ENCODE measurements around the gene IL4. TPM values are rescaled to one million over a fixed set of nuclear protein-coding genes. Genes with fewer than 3 reads are reported as not detected.

IL4 gene
- total RNA-seq, 1 experiment from 2014 or later = not detected

GRCh38 chr5:132653716-132654115 lies 20.1 kb upstream of the IL4 start:
- Histone ChIP-seq H3K4me2 (ENCODE audit: low read depth, low read length, poor library complexity, severe bottlenecking) (no peak overlapping the region), H3K27me3 (ENCODE audit: low read length) (no peaks in the 10 kb centered on the region), H3K4me1 (ENCODE audit: low read length) (no peaks in the 10 kb centered on the region), H3K27ac (ENCODE audit: low read length) (no peak overlapping the region), H3K4me3 (ENCODE audit: low read length) (no peak overlapping the region), H4K20me1 (ENCODE audit: insufficient read depth, low read depth, low read length) (no peaks in the 10 kb centered on the region), H3K79me2 (ENCODE audit: low read length) (no peaks in the 10 kb centered on the region), H3K9me2 (replicated peaks; ENCODE audit: insufficient read depth, low read length) (no peaks in the 10 kb centered on the region), H3K9me3 (ENCODE audit: low read length) (no peaks in the 10 kb centered on the region), H3K9ac (ENCODE audit: low read length) (no peak overlapping the region), H3K36me3 (ENCODE audit: insufficient read depth, low read length) (no peaks in the 10 kb centered on the region), H2AFZ (ENCODE audit: low read length) (no peak overlapping the region)
- DNase-seq = no peak

GRCh38 chr5:132655821-132656773 lies 17.7 kb upstream of the IL4 start:
- Histone ChIP-seq H3K9me2 (replicated peaks; ENCODE audit: insufficient read depth, low read length) (no peaks in the 10 kb centered on the region), H4K20me1 (ENCODE audit: insufficient read depth, low read depth, low read length) (no peaks in the 10 kb centered on the region), H3K4me1 (ENCODE audit: low read length) (peaks cover 4% of the 10 kb centered on the region), H3K9me3 (ENCODE audit: low read length) (no peaks in the 10 kb centered on the region), H3K9ac (ENCODE audit: low read length) (no peak overlapping the region), H3K36me3 (ENCODE audit: insufficient read depth, low read length) (no peaks in the 10 kb centered on the region), H2AFZ (ENCODE audit: low read length) (no peak overlapping the region), H3K4me3 (ENCODE audit: low read length) (no peak overlapping the region), H3K27ac (ENCODE audit: low read length) (no peak overlapping the region), H3K79me2 (ENCODE audit: low read length) (no peaks in the 10 kb centered on the region), H3K4me2 (ENCODE audit: low read depth, low read length, poor library complexity, severe bottlenecking) (no peak overlapping the region), H3K27me3 (ENCODE audit: low read length) (no peaks in the 10 kb centered on the region)
- no peak for DNase-seq

- H3K4me3 ChIP-seq (ENCODE audit: low read length) = no peak overlapping the region
- H3K36me3 ChIP-seq (ENCODE audit: insufficient read depth, low read length) = no peaks in the 10 kb centered on the region
- no peak overlapping the region for H3K27ac ChIP-seq (ENCODE audit: low read length)
- no peaks in the 10 kb centered on the region for H3K27me3 ChIP-seq (ENCODE audit: low read length)
- H3K9ac ChIP-seq (ENCODE audit: low read length) = no peak overlapping the region
- H3K9me2 ChIP-seq (replicated peaks; ENCODE audit: insufficient read depth, low read length) = no peaks in the 10 kb centered on the region
- no peak for DNase-seq
- H2AFZ ChIP-seq (ENCODE audit: low read length) = no peak overlapping the region
- no peaks in the 10 kb centered on the region for H3K9me3 ChIP-seq (ENCODE audit: low read length)
- H4K20me1 ChIP-seq (ENCODE audit: insufficient read depth, low read depth, low read length) = no peaks in the 10 kb centered on the region
- H3K4me2 ChIP-seq (ENCODE audit: low read depth, low read length, poor library complexity, severe bottlenecking) = no peak overlapping the region
- no peaks in the 10 kb centered on the region for H3K79me2 ChIP-seq (ENCODE audit: low read length)
- H3K4me1 ChIP-seq (ENCODE audit: low read length) = peaks cover 11% of the 10 kb centered on the region
Measured at GRCh38 chr5:132656774-132657355, 16.9 kb upstream of the IL4 start.

GRCh38 chr5:132657676-132658380 lies 16.0 kb upstream of the IL4 start, which contains the start of gene IL13:
Gene IL13 (plus strand): TSS chr5:132658173. CDS start chr5:132658187, 14 bp downstream.
- H3K36me3 ChIP-seq (ENCODE audit: insufficient read depth, low read length) = no peaks in the 10 kb centered on the region

GRCh38 chr5:132658381-132659302 lies 15.1 kb upstream of the IL4 start:
- Histone ChIP-seq H3K27me3 (ENCODE audit: low read length) (no peaks in the 10 kb centered on the region), H3K9ac (ENCODE audit: low read length) (no peak overlapping the region), H3K36me3 (ENCODE audit: insufficient read depth, low read length) (no peaks in the 10 kb centered on the region), H3K4me2 (ENCODE audit: low read depth, low read length, poor library complexity, severe bottlenecking) (no peak overlapping the region), H2AFZ (ENCODE audit: low read length) (no peak overlapping the region), H3K79me2 (ENCODE audit: low read length) (no peaks in the 10 kb centered on the region), H4K20me1 (ENCODE audit: insufficient read depth, low read depth, low read length) (no peaks in the 10 kb centered on the region), H3K9me2 (replicated peaks; ENCODE audit: insufficient read depth, low read length) (no peaks in the 10 kb centered on the region), H3K4me1 (ENCODE audit: low read length) (peaks cover 29% of the 10 kb centered on the region), H3K27ac (ENCODE audit: low read length) (no peak overlapping the region), H3K4me3 (ENCODE audit: low read length) (no peak overlapping the region), H3K9me3 (ENCODE audit: low read length) (no peaks in the 10 kb centered on the region)
- DNase-seq = no peak

More at GRCh38 chr5:132657676-132658380, 16.0 kb upstream of the IL4 start, which contains the start of gene IL13:
- no peak within 1 kb of the TSS for H3K27ac ChIP-seq (ENCODE audit: low read length)
- no peaks in the 10 kb centered on the region for H3K79me2 ChIP-seq (ENCODE audit: low read length)
- no peak within 1 kb of the TSS for H2AFZ ChIP-seq (ENCODE audit: low read length)
- no peak within 1 kb of the TSS for H3K4me2 ChIP-seq (ENCODE audit: low read depth, low read length, poor library complexity, severe bottlenecking)
- peaks cover 21% of the 10 kb centered on the region for H3K4me1 ChIP-seq (ENCODE audit: low read length)
- H3K9ac ChIP-seq (ENCODE audit: low read length) = no peak within 1 kb of the TSS
- H3K27me3 ChIP-seq (ENCODE audit: low read length) = no peaks in the 10 kb centered on the region
- no peaks in the 10 kb centered on the region for H3K9me3 ChIP-seq (ENCODE audit: low read length)
- no peak for DNase-seq
- H4K20me1 ChIP-seq (ENCODE audit: insufficient read depth, low read depth, low read length) = no peaks in the 10 kb centered on the region
- H3K9me2 ChIP-seq (replicated peaks; ENCODE audit: insufficient read depth, low read length) = no peaks in the 10 kb centered on the region
- H3K4me3 ChIP-seq (ENCODE audit: low read length) = no peak within 1 kb of the TSS

GRCh38 chr5:132659598-132660493 lies 13.9 kb upstream of the IL4 start:
- Histone ChIP-seq H3K36me3 (ENCODE audit: insufficient read depth, low read length) (no peaks in the 10 kb centered on the region), H3K27me3 (ENCODE audit: low read length) (no peaks in the 10 kb centered on the region), H3K4me3 (ENCODE audit: low read length) (no peak overlapping the region), H3K4me2 (ENCODE audit: low read depth, low read length, poor library complexity, severe bottlenecking) (no peak overlapping the region), H3K79me2 (ENCODE audit: low read length) (no peaks in the 10 kb centered on the region), H2AFZ (ENCODE audit: low read length) (no peak overlapping the region; the same call in 1 of the 2 replicates), H4K20me1 (ENCODE audit: insufficient read depth, low read depth, low read length) (no peaks in the 10 kb centered on the region), H3K9me3 (ENCODE audit: low read length) (no peaks in the 10 kb centered on the region), H3K9ac (ENCODE audit: low read length) (no peak overlapping the region), H3K4me1 (ENCODE audit: low read length) (peaks cover 31% of the 10 kb centered on the region), H3K9me2 (replicated peaks; ENCODE audit: insufficient read depth, low read length) (no peaks in the 10 kb centered on the region), H3K27ac (ENCODE audit: low read length) (no peak overlapping the region)
- no peak for DNase-seq
